Esophagus squamous epithelium (tissue), 5 donors: ENCODE measurements around the gene ERN2. TPM values are rescaled to one million over a fixed set of nuclear protein-coding genes. Genes with fewer than 3 reads are reported as not detected.

ENCODE experiments used
- DNase-seq: peaks from one replicate; lab custom pipeline; 2025; lab: John Stamatoyannopoulos, UW
- H3K27ac ChIP-seq, 4 donors: fragments of 200-600 bp; sonication (generic); one replicate each; pipeline ENCODE4 v1.5.1; 2016 to 2019; ENCODE audit warnings: mild to moderate bottlenecking in 1 of 4
- H3K27me3 ChIP-seq, 4 donors: fragments of 200-600 bp; sonication (generic); 1 replicate in 3 of 4; 2 replicates in 1 of 4; pipeline versions ENCODE4 v1.5.1 to v1.6.0; 2017 to 2021; ENCODE audit warnings: antibody characterized with exemption in 1 of 4
- H3K36me3 ChIP-seq, 3 donors: fragments of 200-600 bp; sonication (generic); one replicate each; pipeline ENCODE4 v1.5.1; 2016 to 2019
- H3K4me1 ChIP-seq, 3 donors: fragments of 200-600 bp; sonication (generic); one replicate each; pipeline ENCODE4 v1.5.1; 2017 to 2019
- H3K4me3 ChIP-seq, 4 donors: fragments of 200-600 bp; sonication (generic); 1 replicate in 3 of 4; 2 replicates in 1 of 4; pipeline ENCODE4 v1.5.1; 2016 to 2019; ENCODE audit warnings: mild to moderate bottlenecking in 2 of 4, moderate library complexity in 1 of 4
- H3K9me3 ChIP-seq, 3 donors: fragments of 200-600 bp; sonication (generic); one replicate each; pipeline ENCODE4 v1.5.1; 2016 to 2019
- POLR2A ChIP-seq, 4 donors: fragments of 450-650 bp; IDR thresholded peaks; one replicate each; pipeline ENCODE4 v1.6.1; 2017; ENCODE audit warnings: antibody characterized with exemption in 4 of 4, mild to moderate bottlenecking in 4 of 4, moderate library complexity in 3 of 4
- WGBS, 2 donors: methylation state at CpG; one replicate each; pipeline ENCODE4 v1.1.5; 2018; 5-methylcytosine and 5-hydroxymethylcytosine counted together
- intact Hi-C: fragments of 100-400 bp; cut with DNase I; formaldehyde crosslinking; loops from one replicate; pipeline ENCODE4 v1.15.0; 2022
- total RNA-seq, 4 donors: library from RNA; depleted of rRNA; stranded (reverse); fragments of >200 nt; gene quantifications; one replicate each; pipeline ENCODE4 v1.1.0, GENCODE V29; 2016
- TF ChIP-seq, protein P1 (sequence below), 6 experiments: fragments of 450-650 bp in 4 of 6; fragments of 200-600 bp in 2 of 6; sonication (generic) in 2 of 6; IDR thresholded peaks; one replicate each; pipeline ENCODE4 v1.5.1; 2016 to 2019; ENCODE audit warnings: antibody characterized with exemption in 6 of 6, mild to moderate bottlenecking in 4 of 6, moderate library complexity in 4 of 6
- donor health status: DM: yes; HTN: yes; CAD: no.

ERN2 gene
- total RNA-seq, 4 donors from 2014 or later: 0.11 to 4.2 (median 0.57) TPM; not detected in 1

DNA sequence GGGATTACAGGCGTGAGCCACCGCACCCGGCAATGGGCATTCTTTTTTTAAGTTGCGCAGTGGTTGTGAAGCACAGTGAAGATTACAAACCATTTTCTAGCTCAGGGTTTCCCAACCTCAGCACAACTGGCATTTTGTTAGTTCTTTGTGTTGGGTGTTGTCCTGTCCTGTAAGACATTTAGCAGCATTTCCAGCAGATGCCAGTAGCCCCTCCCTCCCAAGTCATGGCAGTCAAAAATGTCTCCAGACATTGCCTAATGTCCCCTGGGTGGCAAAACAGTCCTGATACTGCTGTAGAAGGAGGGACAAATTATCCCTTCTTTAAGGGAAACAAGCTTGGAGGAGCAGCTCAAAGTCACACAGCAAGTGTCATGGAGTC lies 18.8 kb downstream of the ERN2 start:
- intact Hi-C loops: no loop called here
- H3K27me3 ChIP-seq: peaks cover 0 to 6% (median 0%) of the 10 kb centered on the region in 4 donors
- no peak overlapping the region for H3K27ac ChIP-seq
- TF ChIP-seq, protein P1, sequence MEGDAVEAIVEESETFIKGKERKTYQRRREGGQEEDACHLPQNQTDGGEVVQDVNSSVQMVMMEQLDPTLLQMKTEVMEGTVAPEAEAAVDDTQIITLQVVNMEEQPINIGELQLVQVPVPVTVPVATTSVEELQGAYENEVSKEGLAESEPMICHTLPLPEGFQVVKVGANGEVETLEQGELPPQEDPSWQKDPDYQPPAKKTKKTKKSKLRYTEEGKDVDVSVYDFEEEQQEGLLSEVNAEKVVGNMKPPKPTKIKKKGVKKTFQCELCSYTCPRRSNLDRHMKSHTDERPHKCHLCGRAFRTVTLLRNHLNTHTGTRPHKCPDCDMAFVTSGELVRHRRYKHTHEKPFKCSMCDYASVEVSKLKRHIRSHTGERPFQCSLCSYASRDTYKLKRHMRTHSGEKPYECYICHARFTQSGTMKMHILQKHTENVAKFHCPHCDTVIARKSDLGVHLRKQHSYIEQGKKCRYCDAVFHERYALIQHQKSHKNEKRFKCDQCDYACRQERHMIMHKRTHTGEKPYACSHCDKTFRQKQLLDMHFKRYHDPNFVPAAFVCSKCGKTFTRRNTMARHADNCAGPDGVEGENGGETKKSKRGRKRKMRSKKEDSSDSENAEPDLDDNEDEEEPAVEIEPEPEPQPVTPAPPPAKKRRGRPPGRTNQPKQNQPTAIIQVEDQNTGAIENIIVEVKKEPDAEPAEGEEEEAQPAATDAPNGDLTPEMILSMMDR (IDR thresholded peaks at IDR 0.05): no peak
- TF ChIP-seq POLR2A (IDR thresholded peaks at IDR 0.05): no peak
- WGBS, 2 donors: 96 to 100% methylated on average over 4 of the region's 4 CpGs
- H3K36me3 ChIP-seq: peaks cover 8 to 22% (median 16%) of the 10 kb centered on the region in 3 donors
- no peak for DNase-seq
- H3K4me1 ChIP-seq: peaks cover 0 to 15% (median 0%) of the 10 kb centered on the region in 3 donors
- no peaks in the 10 kb centered on the region for H3K9me3 ChIP-seq
- no peak overlapping the region for H3K4me3 ChIP-seq

- Histone ChIP-seq H3K27me3 (peaks cover 0 to 6% (median 0%) of the 10 kb centered on the region in 4 donors), H3K4me1 (peaks cover 0 to 9% (median 0%) of the 10 kb centered on the region in 3 donors), H3K9me3 (no peaks in the 10 kb centered on the region), H3K4me3 (no peak overlapping the region), H3K36me3 (peaks cover 19 to 41% (median 25%) of the 10 kb centered on the region in 3 donors), H3K27ac (no peak overlapping the region)
- WGBS, 2 donors: 78 to 83% methylated on average over 1 to 3 of the region's 6 CpGs
- DNase-seq: no peak
- intact Hi-C loops: no loop called here
- TF ChIP-seq POLR2A (IDR thresholded peaks at IDR 0.05): no peak
- TF ChIP-seq, protein P1 (IDR thresholded peaks at IDR 0.05): no peak
Measured at GRCh38 chr16:23692190-23692837, 20.7 kb downstream of the ERN2 start.

DNA sequence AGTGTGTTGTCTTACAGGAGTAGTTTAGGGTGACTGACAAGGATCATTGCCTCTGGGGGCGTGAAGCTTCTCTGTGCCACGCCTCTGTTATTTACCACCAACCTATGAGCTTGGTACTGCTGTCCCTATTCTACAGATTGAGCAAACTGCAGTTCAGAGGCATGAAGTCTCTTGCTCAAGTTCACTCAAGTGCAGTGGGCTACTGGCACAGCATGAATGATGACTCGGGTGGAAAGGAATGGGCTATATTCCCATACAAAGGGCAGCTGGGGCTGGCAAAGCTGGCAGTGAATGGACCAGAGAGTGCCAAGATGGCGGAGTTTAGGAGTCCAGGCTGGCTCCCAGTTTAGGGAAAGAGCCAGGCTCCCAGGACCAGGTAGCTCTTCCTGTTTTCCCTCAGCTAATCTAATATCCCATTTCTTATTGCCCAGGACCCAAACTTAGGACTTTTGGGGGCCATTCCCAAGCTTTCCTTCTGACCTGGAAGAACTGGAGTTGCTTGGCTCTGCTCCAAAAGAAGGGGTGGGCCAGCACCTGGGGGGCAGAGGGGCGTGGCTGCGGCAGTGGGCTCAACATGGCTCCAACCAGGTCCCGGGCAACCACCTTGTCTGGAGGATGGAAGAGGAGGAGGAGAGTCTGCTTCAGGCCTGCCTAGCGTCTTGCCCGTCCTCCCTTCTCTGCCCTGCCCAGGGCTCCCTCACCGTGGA lies 21.4 kb downstream of the ERN2 start:
- peaks cover 19 to 48% (median 25%) of the 10 kb centered on the region in 3 donors for H3K36me3 ChIP-seq
- no peaks in the 10 kb centered on the region for H3K9me3 ChIP-seq
- H3K27me3 ChIP-seq: peaks cover 0 to 6% (median 0%) of the 10 kb centered on the region in 4 donors
- H3K27ac ChIP-seq: no peak overlapping the region
- intact Hi-C loops: no loop called here
- peaks cover 0 to 9% (median 0%) of the 10 kb centered on the region in 3 donors for H3K4me1 ChIP-seq
- TF ChIP-seq, protein P1 (IDR thresholded peaks at IDR 0.05): no peak
- no peak for TF ChIP-seq POLR2A (IDR thresholded peaks at IDR 0.05)
- DNase-seq: no peak
- no peak overlapping the region for H3K4me3 ChIP-seq
- 61 to 75% methylated on average over 2 to 3 of the region's 10 CpGs for WGBS, 2 donors

DNA sequence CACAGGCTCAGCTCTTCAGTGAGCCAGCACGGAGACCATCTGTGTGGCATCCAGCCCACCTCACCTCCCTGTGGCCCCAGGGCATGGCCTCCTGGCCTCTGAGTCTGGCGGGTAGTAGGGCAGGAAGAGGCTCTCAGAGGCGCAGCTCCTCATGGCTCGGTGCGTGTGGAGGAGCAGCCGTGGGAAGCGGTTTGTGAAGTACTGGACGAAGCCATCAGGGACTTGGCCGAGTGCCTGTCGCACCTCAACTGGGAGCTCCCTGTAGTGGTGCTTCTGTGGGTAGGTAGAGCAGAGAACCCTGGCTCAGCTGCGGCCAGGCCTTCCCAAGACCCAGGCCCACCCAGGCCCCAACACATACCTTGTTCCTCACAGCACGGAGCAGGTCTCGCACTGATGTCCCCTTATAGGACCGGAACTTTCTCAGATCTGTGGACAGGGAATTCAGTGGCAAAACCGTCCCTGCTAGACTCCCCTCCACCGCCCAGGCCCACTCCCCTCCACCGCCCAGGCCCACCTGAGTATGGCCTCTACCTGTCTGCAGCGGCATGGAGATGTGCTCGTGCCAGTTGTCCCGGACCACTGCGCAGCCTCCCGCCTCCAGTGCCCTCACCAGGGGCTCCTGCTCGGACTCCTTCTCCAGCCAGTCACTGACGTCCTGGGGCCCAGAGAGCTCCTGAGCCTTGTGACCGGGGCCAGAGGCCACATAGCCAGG lies 22.1 kb downstream of the ERN2 start:
- no peak overlapping the region for H3K4me3 ChIP-seq
- peaks cover 0 to 6% (median 0%) of the 10 kb centered on the region in 4 donors for H3K27me3 ChIP-seq
- no peak overlapping the region for H3K27ac ChIP-seq
- peaks cover 0 to 9% (median 0%) of the 10 kb centered on the region in 3 donors for H3K4me1 ChIP-seq
- intact Hi-C loops: no loop called here
- no peak for DNase-seq
- 90% methylated on average over 2 of the region's 25 CpGs for WGBS, 2 donors
- peaks cover 19 to 55% (median 25%) of the 10 kb centered on the region in 3 donors for H3K36me3 ChIP-seq
- TF ChIP-seq, protein P1 (IDR thresholded peaks at IDR 0.05): no peak
- no peaks in the 10 kb centered on the region for H3K9me3 ChIP-seq
